GM21390 (cell line): ENCODE measurements around the gene TNKS2.
"Not testable (repeated sequence)": the region's sequence is repeated elsewhere in the genome, so short reads cannot be mapped to it uniquely, and the experiment has no call there.

Source experiments
- ATAC-seq: cut with Tn5 transposase; IDR thresholded peaks from one replicate; pipeline ENCODE4 v1.9.1; 2021; ENCODE audit not compliant: unreplicated experiment

Gene TNKS2

GRCh38 chr10:91864744-91865143, 66.5 kb downstream of the TNKS2 start:
- ATAC-seq = no peak

- no peak for ATAC-seq
Measured at GRCh38 chr10:91865562-91866081, 67.4 kb downstream of the TNKS2 start.

DNA sequence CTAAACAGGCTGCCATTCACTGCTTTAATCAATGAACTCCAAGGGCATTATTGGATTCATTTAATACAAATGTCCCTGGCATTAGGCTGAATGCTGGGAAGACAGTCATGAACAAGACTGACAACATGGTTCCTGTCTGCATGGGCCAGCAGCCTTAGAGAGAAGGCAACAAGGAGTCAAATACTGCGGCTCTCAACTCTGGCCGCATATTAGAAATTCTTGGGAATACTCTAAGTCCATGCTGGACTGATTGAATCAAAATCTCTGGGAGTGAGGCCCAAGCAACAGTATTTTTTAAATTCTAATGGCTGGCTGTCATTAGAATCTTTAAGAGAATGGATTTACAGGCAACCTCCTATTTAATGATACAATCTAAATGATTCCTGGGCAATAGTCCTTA, 76.9 kb downstream of the TNKS2 start:
- ATAC-seq = no peak

GRCh38 chr10:91875779-91876178, 77.6 kb downstream of the TNKS2 start:
- ATAC-seq = no peak

DNA sequence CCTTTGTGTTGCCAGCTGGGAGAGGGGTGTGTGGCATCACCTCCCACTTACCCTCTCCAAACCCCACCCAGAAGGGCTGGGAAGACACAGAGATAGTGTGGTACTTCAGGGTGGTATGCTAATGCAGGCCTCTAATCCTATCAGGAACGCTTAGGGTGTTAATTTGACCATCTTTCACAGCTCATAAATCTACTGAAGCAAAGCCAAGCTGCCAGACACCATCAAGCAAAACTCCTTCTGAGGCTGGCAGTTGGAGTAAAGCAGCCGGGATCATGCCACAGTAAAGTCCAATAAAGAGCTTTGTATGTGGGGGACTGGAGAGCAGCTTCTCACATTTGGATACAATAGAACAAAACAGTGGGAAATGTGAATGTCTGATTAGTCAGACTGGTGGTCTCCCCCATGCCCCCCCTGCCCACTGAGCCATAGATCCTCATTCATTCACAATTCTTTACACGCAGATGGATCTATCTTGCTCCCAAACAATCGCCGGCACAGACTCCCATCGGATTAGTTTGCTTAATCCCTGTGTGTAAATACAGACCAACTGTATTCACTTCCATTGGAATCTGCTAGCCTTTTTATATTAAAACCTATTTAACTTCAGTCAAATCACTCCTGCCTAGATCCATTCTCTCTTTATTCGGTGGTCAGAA, 81.4 kb downstream of the TNKS2 start:
- no peak for ATAC-seq

GRCh38 chr10:91880310-91880709, 82.1 kb downstream of the TNKS2 start:
- ATAC-seq = no peak

- no peak for ATAC-seq
Measured at GRCh38 chr10:91883549-91884444, 85.6 kb downstream of the TNKS2 start.

DNA sequence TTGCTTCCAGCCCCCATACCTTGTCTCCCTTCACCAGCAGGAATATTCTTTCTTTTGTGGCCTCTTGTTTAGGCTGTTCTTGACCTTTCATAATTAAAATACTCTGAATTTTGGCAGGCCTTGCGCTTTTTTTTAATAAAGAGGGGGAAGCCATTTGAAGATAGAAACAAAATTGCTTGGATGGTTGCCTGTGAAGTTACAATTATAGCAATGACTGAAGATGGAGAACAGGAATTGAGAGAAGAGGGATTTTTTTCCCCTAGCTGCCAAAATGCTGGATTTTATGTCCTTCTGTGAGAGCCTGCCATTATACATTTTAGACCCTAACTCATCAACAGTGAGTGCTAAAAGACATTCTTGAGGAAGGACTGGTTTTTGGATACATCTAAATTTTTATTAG, 86.3 kb downstream of the TNKS2 start:
- no peak for ATAC-seq

DNA sequence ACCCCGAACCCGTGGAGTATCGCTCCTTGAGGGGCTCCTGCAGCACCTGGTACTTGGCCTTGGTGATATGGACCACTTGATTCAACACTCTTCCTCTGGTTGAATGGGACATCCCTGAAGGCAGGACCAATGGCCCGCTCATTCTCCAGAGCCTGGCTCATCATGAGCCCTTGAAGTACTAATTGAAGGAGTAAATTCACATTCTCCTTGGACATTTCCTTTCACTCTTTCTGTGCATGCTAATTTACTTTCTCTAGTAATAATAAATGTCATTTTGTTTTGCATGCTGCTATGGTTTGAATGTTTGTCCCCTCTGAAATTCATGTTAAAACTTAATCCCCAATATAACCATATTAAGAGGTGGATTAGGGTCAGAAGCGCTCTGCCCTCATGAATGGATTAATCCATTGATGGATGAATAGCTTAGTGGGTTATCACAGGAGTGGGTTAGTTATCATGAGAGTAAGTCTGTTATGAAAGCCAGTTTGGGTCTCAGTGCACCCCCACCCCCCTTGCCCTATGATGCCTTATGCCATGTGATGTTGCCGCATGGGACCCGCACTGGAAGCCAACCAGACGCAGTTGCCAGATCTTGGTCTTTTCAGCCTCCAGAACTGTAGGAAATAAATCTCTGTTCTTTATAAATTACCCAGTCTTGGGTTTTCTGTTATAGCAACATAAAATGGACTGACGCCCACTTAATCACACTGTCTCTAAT, 87.3 kb downstream of the TNKS2 start:
- ATAC-seq = no peak

DNA sequence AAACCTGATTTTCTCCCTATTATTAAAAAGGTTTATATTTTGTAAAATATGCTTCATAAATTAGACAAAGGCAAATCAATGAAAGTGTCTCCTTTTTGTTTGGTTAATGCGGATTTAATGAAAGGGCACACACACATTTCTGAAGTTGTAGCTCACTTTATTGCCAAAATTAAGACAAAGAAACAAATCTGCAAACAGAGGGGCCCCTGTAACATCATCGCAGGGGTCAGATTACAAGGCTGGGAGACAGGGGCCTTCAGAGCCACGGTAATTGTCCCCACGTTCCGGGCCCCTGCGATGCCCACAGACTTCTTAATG, 88.7 kb downstream of the TNKS2 start:
- ATAC-seq = no peak

GRCh38 chr10:91887272-91888076, 89.2 kb downstream of the TNKS2 start:
- no peak for ATAC-seq

DNA sequence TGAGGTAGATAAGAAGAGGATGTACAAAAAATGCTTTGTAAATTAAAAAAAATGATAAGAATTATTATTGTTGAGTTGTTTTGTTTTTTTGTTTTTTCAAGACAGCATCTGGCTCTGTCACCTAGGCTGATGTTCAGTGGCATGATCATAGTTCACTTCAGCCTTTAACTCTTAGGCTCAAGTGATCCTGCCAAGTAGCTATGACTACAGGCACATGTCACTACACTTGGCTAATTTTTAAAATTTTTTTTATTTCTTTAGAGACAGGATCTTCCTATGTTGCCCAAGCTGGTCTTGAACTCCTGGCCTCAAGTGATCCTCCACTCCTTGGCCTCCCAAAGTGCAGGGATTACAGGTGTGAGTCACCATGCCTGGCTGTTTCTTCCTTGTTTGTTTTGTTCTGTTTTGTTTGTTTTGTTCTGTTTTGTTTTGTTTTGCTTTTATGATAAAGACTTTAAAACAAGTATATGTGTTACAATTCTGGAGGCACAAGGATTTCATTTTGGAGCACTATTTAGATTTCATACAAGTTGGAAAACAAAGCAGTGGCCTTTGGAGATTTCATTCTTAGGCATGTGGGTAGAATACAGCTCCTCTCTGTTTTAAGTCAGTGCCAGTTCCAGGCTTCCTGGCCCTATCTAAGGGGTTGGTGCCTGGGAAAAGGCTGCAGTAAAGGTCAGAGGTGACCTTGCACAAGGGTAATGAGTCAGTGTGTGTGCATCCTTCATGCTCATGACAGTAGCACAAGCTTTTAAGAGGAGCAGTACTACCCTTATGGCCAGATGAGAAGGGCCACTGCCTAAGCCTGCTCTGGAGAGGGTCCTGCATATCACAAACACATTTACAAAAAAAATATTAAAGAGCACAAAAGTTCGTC, 93.1 kb downstream of the TNKS2 start:
- ATAC-seq = no peak

DNA sequence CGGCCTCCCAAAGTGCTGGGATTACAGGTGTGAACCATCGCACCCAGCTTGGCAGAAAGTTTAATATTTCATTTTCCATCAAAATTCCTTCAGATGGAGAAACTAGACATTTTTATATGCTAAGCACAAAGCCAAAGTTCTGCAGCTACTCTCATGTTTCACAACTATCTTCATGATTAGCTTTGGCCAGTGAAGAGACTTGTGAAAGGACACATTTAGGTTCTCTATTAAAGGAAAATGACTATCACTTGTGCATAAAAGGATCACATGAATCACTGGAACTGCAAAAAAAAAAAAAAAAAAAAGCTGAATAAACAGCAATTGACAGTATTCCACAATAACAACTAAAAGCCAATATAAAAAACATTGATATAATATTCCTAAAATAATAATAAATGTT, 94.8 kb downstream of the TNKS2 start:
- no peak for ATAC-seq

DNA sequence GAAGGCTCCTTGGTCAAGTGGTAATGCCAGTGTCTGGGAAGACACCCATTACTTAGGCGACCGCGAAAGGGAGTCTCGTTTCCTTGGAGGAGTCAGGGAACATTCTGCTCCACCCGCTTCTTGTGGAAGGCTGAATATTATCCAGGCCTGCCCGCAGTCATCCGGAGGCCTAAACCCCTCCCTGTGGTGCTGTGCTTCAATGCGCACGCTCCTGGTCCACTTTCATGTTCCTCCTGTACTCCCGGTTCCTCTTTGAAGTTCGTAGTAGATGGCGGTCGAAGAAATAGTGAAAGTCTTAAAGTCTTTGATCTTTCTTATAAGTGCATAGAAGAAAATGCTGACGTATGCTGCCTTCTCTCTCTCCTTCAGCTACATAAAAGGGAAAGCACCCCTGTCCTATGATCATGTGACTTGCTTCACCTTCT, 96.0 kb downstream of the TNKS2 start:
- not testable (repeated sequence) for ATAC-seq

DNA sequence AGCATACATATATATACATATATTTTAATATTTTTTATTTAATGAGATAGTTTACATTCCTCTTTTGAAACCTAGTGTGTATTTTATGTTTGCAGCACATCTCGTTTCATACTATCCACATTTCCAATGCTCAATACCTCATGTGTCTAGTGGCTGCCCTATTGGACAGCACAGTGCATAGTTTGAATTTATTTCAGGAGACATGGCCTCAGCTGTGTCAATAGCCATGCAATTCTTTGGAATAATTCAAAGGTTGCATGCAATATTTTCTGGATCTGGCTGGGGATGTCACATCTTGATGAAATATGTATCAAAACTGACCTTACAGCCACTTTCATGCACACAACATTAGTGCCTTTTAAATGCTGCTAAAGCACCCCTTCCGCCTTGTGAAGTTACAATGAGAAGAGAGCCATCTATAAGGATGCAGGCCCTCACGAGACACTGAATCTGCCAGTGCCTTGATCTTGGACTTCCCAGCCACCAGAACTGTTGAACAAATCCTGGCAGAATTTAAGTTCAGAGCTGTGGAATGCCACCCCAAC, 98.1 kb downstream of the TNKS2 start:
- no peak for ATAC-seq

DNA sequence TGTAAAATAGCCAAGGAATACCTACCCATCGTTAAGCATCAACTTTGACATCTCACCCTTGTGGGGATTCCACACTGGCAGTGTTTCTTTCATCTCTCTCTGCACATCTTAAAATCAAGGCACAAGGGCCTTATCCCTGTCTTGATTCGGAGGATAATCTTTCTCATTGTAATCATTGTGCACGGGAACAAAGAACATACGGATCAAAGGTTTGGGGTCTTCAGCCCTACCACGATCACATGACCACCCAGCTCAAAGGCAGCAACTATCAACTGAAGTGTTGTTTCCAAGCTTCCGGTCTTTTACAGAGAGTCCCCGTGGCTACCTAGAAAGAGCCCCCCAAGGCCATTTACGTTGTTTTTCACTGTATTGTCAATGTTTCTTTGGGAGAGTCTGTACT, 99.2 kb downstream of the TNKS2 start:
- ATAC-seq = no peak

DNA sequence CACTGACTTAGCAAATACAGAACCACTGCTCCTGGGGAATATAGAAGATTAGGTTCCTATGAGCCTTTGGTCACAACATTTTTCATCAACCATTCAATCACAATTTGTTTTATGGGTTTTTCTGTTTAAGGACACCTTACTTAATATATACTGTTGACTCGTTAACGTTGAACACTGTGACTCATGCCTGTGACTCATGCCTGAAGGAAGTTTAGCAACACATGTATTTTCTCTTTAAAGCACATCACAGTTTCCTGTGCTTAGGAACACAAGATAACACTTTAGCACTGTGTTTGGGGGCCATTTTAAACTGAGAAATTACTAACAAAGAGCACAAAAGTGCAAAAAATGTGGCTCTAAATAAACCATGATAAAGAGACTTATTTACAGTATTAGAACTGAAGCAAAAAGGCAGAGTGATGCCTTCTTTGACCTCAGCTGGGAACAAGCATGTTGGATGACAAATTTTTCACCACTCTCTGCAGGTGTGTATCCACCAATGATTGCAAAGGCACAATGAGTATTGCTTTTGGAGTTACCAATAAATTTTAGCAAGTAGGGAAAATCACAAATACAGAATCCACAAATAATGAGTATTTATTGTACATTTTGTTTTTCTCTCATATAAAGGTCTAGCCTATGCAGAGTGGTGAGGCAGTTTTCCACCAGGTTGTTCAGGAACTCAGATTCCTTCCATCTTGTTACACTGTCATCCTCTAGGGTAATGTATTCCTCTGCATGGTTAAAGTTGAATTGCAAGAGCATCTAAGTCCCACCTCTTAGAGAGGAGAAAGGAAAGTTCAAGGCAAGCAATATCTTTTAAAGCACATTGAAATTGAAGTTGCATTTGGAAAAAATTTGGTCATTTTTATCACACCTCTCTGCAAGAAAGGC, 103.8 kb downstream of the TNKS2 start:
- ATAC-seq = no peak

- ATAC-seq = no peak
Measured at GRCh38 chr10:91907033-91907594, 108.9 kb downstream of the TNKS2 start.
